Endodermal cell (in vitro differentiated cells): ENCODE data around the gene PLCL2. TPM values are rescaled to one million over a fixed set of nuclear protein-coding genes. Genes with fewer than 3 reads are reported as not detected.

Source experiments
- DNase-seq: peaks from one replicate; pipeline ENCODE4 v3.0.0-alpha.2; 2017
- H3K27ac ChIP-seq: 2 replicates; pipeline ENCODE4 v1.5.1; 2013; ENCODE audit warnings: mild to moderate bottlenecking, low read depth, low read length, moderate library complexity
- H3K27me3 ChIP-seq: 2 replicates; pipeline ENCODE4 v1.6.1; 2013; ENCODE audit warnings: mild to moderate bottlenecking, low read length, moderate library complexity; ENCODE audit not compliant: insufficient read depth, control insufficient read depth, poor library complexity, severe bottlenecking
- H3K36me3 ChIP-seq: 2 replicates; pipeline ENCODE4 v1.7.0; 2013; ENCODE audit warnings: mild to moderate bottlenecking, low read length, moderate library complexity; ENCODE audit not compliant: control insufficient read depth, insufficient read depth
- H3K4me1 ChIP-seq: one replicate; pipeline ENCODE4 v1.7.0; 2013; ENCODE audit warnings: low read length; ENCODE audit not compliant: control insufficient read depth, insufficient read depth
- H3K4me3 ChIP-seq: 2 replicates; pipeline ENCODE4 v1.5.1; 2013; ENCODE audit warnings: mild to moderate bottlenecking, low read length, moderate library complexity
- H3K9ac ChIP-seq: 2 replicates; pipeline ENCODE4 v1.6.1; 2013; ENCODE audit warnings: mild to moderate bottlenecking, low read length, moderate library complexity; ENCODE audit not compliant: poor library complexity, severe bottlenecking; ENCODE audit errors: extremely low read depth
- H3K9me3 ChIP-seq: 2 replicates; pipeline ENCODE4 v1.6.1; 2013; ENCODE audit warnings: mild to moderate bottlenecking, low read length, moderate library complexity; ENCODE audit not compliant: control insufficient read depth
- H3K27ac Mint-ChIP-seq: 2 replicates; pipeline ENCODE4 v1.8.0; 2020; ENCODE audit warnings: mixed read lengths
- H3K27me3 Mint-ChIP-seq: 2 replicates; pipeline ENCODE4 v1.8.0; 2021; ENCODE audit warnings: mild to moderate bottlenecking, mixed read lengths; ENCODE audit not compliant: insufficient read depth
- H3K36me3 Mint-ChIP-seq: 2 replicates; pipeline ENCODE4 v1.8.0; 2020; ENCODE audit warnings: low read depth, mixed read lengths
- H3K4me1 Mint-ChIP-seq: 2 replicates; pipeline ENCODE4 v1.8.0; 2020; ENCODE audit warnings: mixed read lengths
- H3K4me3 Mint-ChIP-seq: 2 replicates; pipeline ENCODE4 v1.8.0; 2020; ENCODE audit warnings: mild to moderate bottlenecking, moderate library complexity, mixed read lengths
- H3K9me3 Mint-ChIP-seq: 2 replicates; pipeline ENCODE4 v1.8.0; 2020; ENCODE audit warnings: mild to moderate bottlenecking, mixed read lengths
- WGBS, 2 experiments: methylation state at CpG; one replicate each; pipeline versions ENCODE4 v1.1.5 to v1.1.7; 2013; ENCODE audit warnings: missing lambda C conversion rate in 2 of 2, mixed read lengths in 1 of 2; ENCODE audit not compliant: insufficient coverage in 1 of 2, insufficient read length in 1 of 2; 5-methylcytosine and 5-hydroxymethylcytosine counted together
- total RNA-seq, 2 donors: library from RNA; stranded (reverse); fragmentation: NEBNext Ultra II Directional in 1 of 2; extraction: Animal tissue kit (Norgen Biotek cat#: 25700) in 1 of 2; gene quantifications; 2 replicates in 1 of 2; 3 replicates in 1 of 2; pipeline ENCODE4 v1.2.1, GENCODE V29; 2021
- TF ChIP-seq, protein P1 (sequence below): fragments of 200-600 bp; sonication (generic); conservative IDR thresholded peaks from 2 replicates; pipeline ENCODE4 v1.5.0; 2021; ENCODE audit warnings: antibody characterized with exemption, mild to moderate bottlenecking

Gene PLCL2
- total RNA-seq, 2 donors from 2014 or later = 4.2 to 6.9 TPM

DNA sequence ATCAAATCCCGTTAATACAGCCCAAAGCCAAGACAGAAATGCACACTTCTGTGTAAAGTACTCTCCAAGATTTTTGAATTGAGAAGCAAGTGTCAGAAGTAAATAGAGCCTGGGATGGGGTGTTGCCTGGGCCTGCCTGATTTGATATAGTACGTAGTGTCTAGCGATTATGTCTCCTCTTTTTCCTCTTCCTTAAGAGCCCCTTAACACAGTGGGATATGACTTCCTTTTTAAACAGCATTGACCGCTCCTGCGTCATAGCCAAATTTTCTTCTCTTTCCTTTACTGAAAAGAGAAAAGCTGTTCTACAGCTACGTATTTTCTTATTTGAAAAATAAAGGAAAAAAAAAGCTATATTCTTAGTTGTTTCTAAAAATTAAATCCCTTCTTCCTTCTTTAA is 97.7 kb downstream of the PLCL2 start:
- H3K9me3 ChIP-seq = no peaks in the 10 kb centered on the region
- H3K4me3 ChIP-seq = no peak overlapping the region
- peaks cover 18% of the 10 kb centered on the region for H3K9me3 Mint-ChIP-seq
- H3K4me1 Mint-ChIP-seq = peaks cover 3% of the 10 kb centered on the region
- H3K4me1 ChIP-seq = no peaks in the 10 kb centered on the region
- H3K36me3 ChIP-seq = no peaks in the 10 kb centered on the region
- 94 to 100% methylated on average over 2 to 5 of the region's 6 CpGs for WGBS, 2 experiments
- no peak overlapping the region for H3K27ac ChIP-seq
- DNase-seq = no peak
- no peaks in the 10 kb centered on the region for H3K27me3 ChIP-seq
- peaks cover 24% of the 10 kb centered on the region for H3K27me3 Mint-ChIP-seq
- TF ChIP-seq, protein P1, sequence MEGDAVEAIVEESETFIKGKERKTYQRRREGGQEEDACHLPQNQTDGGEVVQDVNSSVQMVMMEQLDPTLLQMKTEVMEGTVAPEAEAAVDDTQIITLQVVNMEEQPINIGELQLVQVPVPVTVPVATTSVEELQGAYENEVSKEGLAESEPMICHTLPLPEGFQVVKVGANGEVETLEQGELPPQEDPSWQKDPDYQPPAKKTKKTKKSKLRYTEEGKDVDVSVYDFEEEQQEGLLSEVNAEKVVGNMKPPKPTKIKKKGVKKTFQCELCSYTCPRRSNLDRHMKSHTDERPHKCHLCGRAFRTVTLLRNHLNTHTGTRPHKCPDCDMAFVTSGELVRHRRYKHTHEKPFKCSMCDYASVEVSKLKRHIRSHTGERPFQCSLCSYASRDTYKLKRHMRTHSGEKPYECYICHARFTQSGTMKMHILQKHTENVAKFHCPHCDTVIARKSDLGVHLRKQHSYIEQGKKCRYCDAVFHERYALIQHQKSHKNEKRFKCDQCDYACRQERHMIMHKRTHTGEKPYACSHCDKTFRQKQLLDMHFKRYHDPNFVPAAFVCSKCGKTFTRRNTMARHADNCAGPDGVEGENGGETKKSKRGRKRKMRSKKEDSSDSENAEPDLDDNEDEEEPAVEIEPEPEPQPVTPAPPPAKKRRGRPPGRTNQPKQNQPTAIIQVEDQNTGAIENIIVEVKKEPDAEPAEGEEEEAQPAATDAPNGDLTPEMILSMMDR = no peak
- H3K4me3 Mint-ChIP-seq = no peak overlapping the region
- no peak overlapping the region for H3K9ac ChIP-seq
- H3K36me3 Mint-ChIP-seq = no peaks in the 10 kb centered on the region
- H3K27ac Mint-ChIP-seq = no peak overlapping the region

DNA sequence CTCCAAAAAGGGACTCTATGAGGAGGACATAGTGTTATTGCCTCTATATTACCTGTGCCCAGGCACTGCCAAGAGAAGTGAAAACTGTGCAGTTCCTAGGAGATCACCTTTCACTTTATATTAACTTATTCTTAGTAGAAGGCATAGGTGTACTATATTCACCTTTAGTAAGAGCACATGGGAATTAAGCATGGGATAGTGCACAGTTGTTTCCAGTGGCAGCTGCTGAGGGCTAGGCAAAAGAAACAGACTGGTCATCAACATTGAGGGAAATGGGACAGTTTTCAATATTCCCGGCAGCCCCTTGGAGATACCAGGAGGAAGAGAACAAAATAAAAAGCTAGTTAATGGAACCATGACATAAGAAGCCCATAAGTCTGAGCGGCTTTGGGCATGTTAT is 100.9 kb downstream of the PLCL2 start:
- Mint-ChIP-seq H3K27me3 (peaks cover 42% of the 10 kb centered on the region), H3K36me3 (no peaks in the 10 kb centered on the region), H3K4me3 (no peak overlapping the region), H3K4me1 (peaks cover 3% of the 10 kb centered on the region), H3K27ac (no peak overlapping the region), H3K9me3 (peaks cover 11% of the 10 kb centered on the region)
- no peak for DNase-seq
- Histone ChIP-seq H3K27ac (no peak overlapping the region), H3K9me3 (no peaks in the 10 kb centered on the region), H3K4me1 (no peaks in the 10 kb centered on the region), H3K9ac (no peak overlapping the region), H3K27me3 (no peaks in the 10 kb centered on the region), H3K36me3 (no peaks in the 10 kb centered on the region), H3K4me3 (no peak overlapping the region)
- TF ChIP-seq, protein P1 = no peak
- WGBS, 2 experiments = 98 to 100% methylated on average over 2 of the region's 2 CpGs

DNA sequence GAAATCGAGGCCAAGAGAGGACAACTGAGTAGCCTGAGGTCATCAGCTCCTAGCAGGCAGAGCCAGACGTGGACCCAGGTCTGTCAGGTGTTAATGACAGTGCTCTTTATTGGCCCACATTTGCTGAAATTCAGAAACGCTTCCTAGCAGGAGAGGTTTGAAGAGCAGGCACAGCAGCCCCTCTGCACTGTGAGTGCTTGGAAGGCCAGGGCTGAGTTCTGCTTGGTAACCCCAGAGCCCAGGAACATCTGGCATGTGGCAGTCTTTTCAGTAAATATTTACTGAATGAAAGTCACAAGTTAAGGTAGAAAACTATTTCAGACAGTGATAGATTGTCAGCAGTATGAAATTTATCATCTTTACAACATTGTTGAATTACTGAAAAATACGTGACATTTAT is 102.4 kb downstream of the PLCL2 start:
- no peaks in the 10 kb centered on the region for H3K9me3 ChIP-seq
- H3K4me1 Mint-ChIP-seq = peaks cover 3% of the 10 kb centered on the region
- peaks cover 49% of the 10 kb centered on the region for H3K27me3 Mint-ChIP-seq
- H3K36me3 Mint-ChIP-seq = no peaks in the 10 kb centered on the region
- no peaks in the 10 kb centered on the region for H3K9me3 Mint-ChIP-seq
- H3K27me3 ChIP-seq = no peaks in the 10 kb centered on the region
- WGBS, 2 experiments = 93 to 94% methylated on average over 2 to 4 of the region's 4 CpGs
- H3K9ac ChIP-seq = no peak overlapping the region
- H3K36me3 ChIP-seq = no peaks in the 10 kb centered on the region
- H3K27ac ChIP-seq = no peak overlapping the region
- DNase-seq = no peak
- no peak overlapping the region for H3K4me3 ChIP-seq
- no peak overlapping the region for H3K4me3 Mint-ChIP-seq
- no peaks in the 10 kb centered on the region for H3K4me1 ChIP-seq
- no peak overlapping the region for H3K27ac Mint-ChIP-seq
- TF ChIP-seq, protein P1 = no peak
